ENCODE data around the gene PHAX. TPM values are rescaled to one million over a fixed set of nuclear protein-coding genes. Genes with fewer than 3 reads are reported as not detected.

Gene PHAX
- polyA plus RNA-seq, 2 of the 4 experiments (the other 2 are of a cell fraction) = 74.8 to 90.2 TPM

GRCh38 chr5:126673477-126673876 lies 72.7 kb downstream of the PHAX start:
- no peak for DNase-seq (ENCODE audit: low read depth in 1 of 2, low spot score in 1 of 2)
- POLR2A ChIA-PET = no interaction called here

GRCh38 chr5:126674145-126674544 lies 73.4 kb downstream of the PHAX start:
- ATAC-seq = no peak
- no peak for FAIRE-seq
- Histone ChIP-seq H3K4me1 (0 out of 3 replicates have a peak, but pooled peaks cover under 1% of the 10 kb centered on the region), H3K4me3 (no peak overlapping the region), H3K27ac (no peak overlapping the region), H3K4me2 (no peak overlapping the region), H3K9me3 (no peaks in the 10 kb centered on the region)
- WGBS (ENCODE audit: missing lambda C conversion rate) = 72% methylated on average over 7 of the region's 7 CpGs
- POLR2A ChIA-PET = no interaction called here
- CTCF ChIA-PET = interaction anchor here (0.6 to 10.9 kb wide), 8 partner anchors 17 to 818 kb away, joined by 3 to 206 read pairs (median 4); partner anchors contain the start of genes ALDH7A1 and LMNB1
- TF ChIP-seq ZNF302 (CRISPR knock-in tag; IDR thresholded peaks at IDR 0.05) = no peak
- no peak for TF ChIP-seq CBX8 (IDR thresholded peaks at IDR 0.05)
- TF ChIP-seq MAZ (IDR thresholded peaks at IDR 0.05; ENCODE audit: borderline replicate concordance, low read depth, low read length) = no peak
- no peak for TF ChIP-seq HEYL (CRISPR knock-in tag; IDR thresholded peaks at IDR 0.05)
- TF ChIP-seq KDM5A (IDR thresholded peaks at IDR 0.05) = no peak
- TF ChIP-seq, protein P1, sequence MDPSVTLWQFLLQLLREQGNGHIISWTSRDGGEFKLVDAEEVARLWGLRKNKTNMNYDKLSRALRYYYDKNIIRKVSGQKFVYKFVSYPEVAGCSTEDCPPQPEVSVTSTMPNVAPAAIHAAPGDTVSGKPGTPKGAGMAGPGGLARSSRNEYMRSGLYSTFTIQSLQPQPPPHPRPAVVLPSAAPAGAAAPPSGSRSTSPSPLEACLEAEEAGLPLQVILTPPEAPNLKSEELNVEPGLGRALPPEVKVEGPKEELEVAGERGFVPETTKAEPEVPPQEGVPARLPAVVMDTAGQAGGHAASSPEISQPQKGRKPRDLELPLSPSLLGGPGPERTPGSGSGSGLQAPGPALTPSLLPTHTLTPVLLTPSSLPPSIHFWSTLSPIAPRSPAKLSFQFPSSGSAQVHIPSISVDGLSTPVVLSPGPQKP (IDR thresholded peaks at IDR 0.05; ENCODE audit: low read depth, low read length) = no peak
- TF ChIP-seq, protein P2, sequence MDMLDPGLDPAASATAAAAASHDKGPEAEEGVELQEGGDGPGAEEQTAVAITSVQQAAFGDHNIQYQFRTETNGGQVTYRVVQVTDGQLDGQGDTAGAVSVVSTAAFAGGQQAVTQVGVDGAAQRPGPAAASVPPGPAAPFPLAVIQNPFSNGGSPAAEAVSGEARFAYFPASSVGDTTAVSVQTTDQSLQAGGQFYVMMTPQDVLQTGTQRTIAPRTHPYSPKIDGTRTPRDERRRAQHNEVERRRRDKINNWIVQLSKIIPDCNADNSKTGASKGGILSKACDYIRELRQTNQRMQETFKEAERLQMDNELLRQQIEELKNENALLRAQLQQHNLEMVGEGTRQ (IDR thresholded peaks at IDR 0.05) = no peak
- TF ChIP-seq ZC3H11A (IDR thresholded peaks at IDR 0.05) = no peak
- no peak for TF ChIP-seq FOXS1 (CRISPR knock-in tag; IDR thresholded peaks at IDR 0.05)
- no peak for TF ChIP-seq NR3C1 (IDR thresholded peaks at IDR 0.05)
- TF ChIP-seq TFCP2L1 (CRISPR knock-in tag; IDR thresholded peaks at IDR 0.05) = no peak
- TF ChIP-seq, protein P3, sequence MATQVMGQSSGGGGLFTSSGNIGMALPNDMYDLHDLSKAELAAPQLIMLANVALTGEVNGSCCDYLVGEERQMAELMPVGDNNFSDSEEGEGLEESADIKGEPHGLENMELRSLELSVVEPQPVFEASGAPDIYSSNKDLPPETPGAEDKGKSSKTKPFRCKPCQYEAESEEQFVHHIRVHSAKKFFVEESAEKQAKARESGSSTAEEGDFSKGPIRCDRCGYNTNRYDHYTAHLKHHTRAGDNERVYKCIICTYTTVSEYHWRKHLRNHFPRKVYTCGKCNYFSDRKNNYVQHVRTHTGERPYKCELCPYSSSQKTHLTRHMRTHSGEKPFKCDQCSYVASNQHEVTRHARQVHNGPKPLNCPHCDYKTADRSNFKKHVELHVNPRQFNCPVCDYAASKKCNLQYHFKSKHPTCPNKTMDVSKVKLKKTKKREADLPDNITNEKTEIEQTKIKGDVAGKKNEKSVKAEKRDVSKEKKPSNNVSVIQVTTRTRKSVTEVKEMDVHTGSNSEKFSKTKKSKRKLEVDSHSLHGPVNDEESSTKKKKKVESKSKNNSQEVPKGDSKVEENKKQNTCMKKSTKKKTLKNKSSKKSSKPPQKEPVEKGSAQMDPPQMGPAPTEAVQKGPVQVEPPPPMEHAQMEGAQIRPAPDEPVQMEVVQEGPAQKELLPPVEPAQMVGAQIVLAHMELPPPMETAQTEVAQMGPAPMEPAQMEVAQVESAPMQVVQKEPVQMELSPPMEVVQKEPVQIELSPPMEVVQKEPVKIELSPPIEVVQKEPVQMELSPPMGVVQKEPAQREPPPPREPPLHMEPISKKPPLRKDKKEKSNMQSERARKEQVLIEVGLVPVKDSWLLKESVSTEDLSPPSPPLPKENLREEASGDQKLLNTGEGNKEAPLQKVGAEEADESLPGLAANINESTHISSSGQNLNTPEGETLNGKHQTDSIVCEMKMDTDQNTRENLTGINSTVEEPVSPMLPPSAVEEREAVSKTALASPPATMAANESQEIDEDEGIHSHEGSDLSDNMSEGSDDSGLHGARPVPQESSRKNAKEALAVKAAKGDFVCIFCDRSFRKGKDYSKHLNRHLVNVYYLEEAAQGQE (IDR thresholded peaks at IDR 0.05) = no peak
- TF ChIP-seq SREBF2 (IDR thresholded peaks at IDR 0.05) = no peak
- no peak for TF ChIP-seq TP53 (CRISPR knock-in tag; IDR thresholded peaks at IDR 0.05)
- no peak for DNase-seq (ENCODE audit: low read depth in 1 of 2, low spot score in 1 of 2)

More at GRCh38 chr5:126673477-126673876, 72.7 kb downstream of the PHAX start:
- no peak for FAIRE-seq
- H3K4me3 ChIP-seq = no peak overlapping the region
- 71% methylated on average over 10 of the region's 11 CpGs for WGBS (ENCODE audit: missing lambda C conversion rate)
- CTCF ChIA-PET = interaction anchor here (0.6 to 10.9 kb wide), 5 partner anchors 16 to 819 kb away, joined by 3 to 206 read pairs (median 3); partner anchors contain the start of gene LMNB1
- TF ChIP-seq RAD21 (conservative IDR thresholded peaks at IDR 0.05 in 1 of 2, IDR thresholded peaks at IDR 0.05 in 1 of 2) (no peak), KDM5A (IDR thresholded peaks at IDR 0.05) (no peak), HOXB5 (CRISPR knock-in tag; IDR thresholded peaks at IDR 0.05) (no peak), GATA3 (IDR thresholded peaks at IDR 0.05; ENCODE audit: borderline replicate concordance) (no peak), NR3C1 (IDR thresholded peaks at IDR 0.05) (no peak), RARB (CRISPR knock-in tag; IDR thresholded peaks at IDR 0.05) (no peak)
- TF ChIP-seq, protein P4, sequence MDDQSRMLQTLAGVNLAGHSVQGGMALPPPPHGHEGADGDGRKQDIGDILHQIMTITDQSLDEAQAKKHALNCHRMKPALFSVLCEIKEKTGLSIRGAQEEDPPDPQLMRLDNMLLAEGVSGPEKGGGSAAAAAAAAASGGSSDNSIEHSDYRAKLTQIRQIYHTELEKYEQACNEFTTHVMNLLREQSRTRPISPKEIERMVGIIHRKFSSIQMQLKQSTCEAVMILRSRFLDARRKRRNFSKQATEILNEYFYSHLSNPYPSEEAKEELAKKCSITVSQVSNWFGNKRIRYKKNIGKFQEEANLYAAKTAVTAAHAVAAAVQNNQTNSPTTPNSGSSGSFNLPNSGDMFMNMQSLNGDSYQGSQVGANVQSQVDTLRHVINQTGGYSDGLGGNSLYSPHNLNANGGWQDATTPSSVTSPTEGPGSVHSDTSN (IDR thresholded peaks at IDR 0.05) = no peak
- TF ChIP-seq, protein P5, sequence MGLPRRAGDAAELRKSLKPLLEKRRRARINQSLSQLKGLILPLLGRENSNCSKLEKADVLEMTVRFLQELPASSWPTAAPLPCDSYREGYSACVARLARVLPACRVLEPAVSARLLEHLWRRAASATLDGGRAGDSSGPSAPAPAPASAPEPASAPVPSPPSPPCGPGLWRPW (IDR thresholded peaks at IDR 0.05) = no peak
- TF ChIP-seq, protein P1 (IDR thresholded peaks at IDR 0.05; ENCODE audit: low read depth, low read length) = no peak
- no peaks in the 10 kb centered on the region for H3K9me3 ChIP-seq
- no peaks in the 10 kb centered on the region for H3K4me1 ChIP-seq
- no peak for ATAC-seq
- no peak overlapping the region for H3K4me2 ChIP-seq
- H3K27ac ChIP-seq = no peak overlapping the region

Data from A549 (cell line).